HL-60 (cell line): ENCODE results near the gene GPR107.

Experiments
- DNase-seq, 2 experiments: peaks; one replicate each; pipeline ENCODE4 v3.0.0-alpha.2; 2010 to 2020; ENCODE audit warnings: low read depth in 1 of 2, low spot score in 1 of 2
- H3K27ac ChIP-seq: fragments of 250-450 bp; sonication (Bioruptor Pico); replicated peaks from 2 replicates; pipeline ENCODE4 v1.5.1; 2020; ENCODE audit warnings: mild to moderate bottlenecking, moderate library complexity
- H3K27me3 ChIP-seq: fragments of 250-450 bp; sonication (Bioruptor Pico); 2 replicates; pipeline ENCODE4 v1.5.1; 2021; ENCODE audit warnings: mild to moderate bottlenecking, moderate library complexity; ENCODE audit not compliant: insufficient read depth, poor library complexity, severe bottlenecking
- H3K4me3 ChIP-seq: replicated peaks from 2 replicates; pipeline ENCODE4 v1.5.1; 2011; ENCODE audit warnings: mild to moderate bottlenecking, control low read depth, low read length; ENCODE audit not compliant: insufficient read depth
- CTCF ChIP-seq: IDR thresholded peaks from one replicate; pipeline ENCODE4 v1.5.1; 2011; ENCODE audit warnings: low read length, control low read depth, inconsistent platforms; ENCODE audit not compliant: insufficient read depth
- GABPA ChIP-seq: IDR thresholded peaks from 2 replicates; pipeline ENCODE4 v1.6.1; 2012; ENCODE audit warnings: low read depth
- POLR2AphosphoS5 ChIP-seq: IDR thresholded peaks from 2 replicates; pipeline ENCODE4 v1.6.1; 2012; ENCODE audit warnings: low read depth
- REST ChIP-seq: IDR thresholded peaks from 2 replicates; pipeline ENCODE4 v1.6.1; 2012; ENCODE audit warnings: low read depth; ENCODE audit not compliant: insufficient replicate concordance
- SPI1 ChIP-seq: IDR thresholded peaks from 2 replicates; pipeline ENCODE4 v1.6.1; 2012; ENCODE audit warnings: low read depth, mild to moderate bottlenecking, borderline replicate concordance

The GPR107 gene

GRCh38 chr9:130176760-130177159 is 123.1 kb downstream of the GPR107 start:
- Histone ChIP-seq H3K4me3 (no peak overlapping the region), H3K27me3 (peaks cover 16% of the 10 kb centered on the region), H3K27ac (no peak overlapping the region)
- TF ChIP-seq SPI1: no peak
- no peak for TF ChIP-seq REST
- TF ChIP-seq CTCF: no peak
- TF ChIP-seq GABPA: no peak
- no peak for TF ChIP-seq POLR2AphosphoS5
- DNase-seq: no peak

GRCh38 chr9:130177898-130178805 is 124.4 kb downstream of the GPR107 start:
- no peak overlapping the region for H3K27ac ChIP-seq
- H3K27me3 ChIP-seq: peaks cover 11% of the 10 kb centered on the region
- DNase-seq: no peak
- H3K4me3 ChIP-seq: no peak overlapping the region
- TF ChIP-seq POLR2AphosphoS5 (no peak), SPI1 (no peak), REST (no peak), CTCF (no peak), GABPA (no peak)

GRCh38 chr9:130179331-130179907 is 125.7 kb downstream of the GPR107 start:
- Histone ChIP-seq H3K27me3 (peaks cover 2% of the 10 kb centered on the region), H3K27ac (no peak overlapping the region), H3K4me3 (no peak overlapping the region)
- no peak for TF ChIP-seq GABPA
- DNase-seq: no peak

- Histone ChIP-seq H3K4me3 (no peak overlapping the region), H3K27me3 (peaks cover 2% of the 10 kb centered on the region), H3K27ac (no peak overlapping the region)
- no peak for DNase-seq
- TF ChIP-seq CTCF (no peak), SPI1 (no peak), POLR2AphosphoS5 (no peak), GABPA (no peak), REST (no peak)
Observed at GRCh38 chr9:130180516-130180915, 126.8 kb downstream of the GPR107 start.
